HepG2 (cell line): ENCODE results near the gene ITCH.

Experiments used
- BRCA1 ChIP-seq: sonication (generic); formaldehyde crosslinking; IDR thresholded peaks from 2 replicates; pipeline ENCODE4 v1.4.0; 2020; ENCODE audit warnings: missing genetic modification reagents
- ERF ChIP-seq: IDR thresholded peaks from 2 replicates; pipeline ENCODE4 v1.6.1; 2018; ENCODE audit warnings: missing biosample characterization, missing genetic modification reagents
- MXD4 ChIP-seq: IDR thresholded peaks from 2 replicates; pipeline ENCODE4 v1.6.1; 2016; ENCODE audit warnings: mild to moderate bottlenecking, missing biosample characterization, missing genetic modification reagents
- POLR2A ChIP-seq, 2 experiments: IDR thresholded peaks; 2 replicates each; pipeline ENCODE4 v1.6.1; 2011; ENCODE audit warnings: low read depth in 2 of 2, low read length in 2 of 2, mild to moderate bottlenecking in 1 of 2, moderate library complexity in 1 of 2; ENCODE audit not compliant: insufficient read depth in 1 of 2
- ZNF776 ChIP-seq: sonication (generic); formaldehyde crosslinking; IDR thresholded peaks from 2 replicates; pipeline ENCODE4 v1.4.0; 2020; ENCODE audit warnings: mild to moderate bottlenecking, missing genetic modification reagents
- TF ChIP-seq, protein P1 (sequence below): sonication (generic); formaldehyde crosslinking; IDR thresholded peaks from 2 replicates; pipeline ENCODE4 v1.4.0; 2020; ENCODE audit warnings: missing genetic modification reagents, borderline replicate concordance

DNA sequence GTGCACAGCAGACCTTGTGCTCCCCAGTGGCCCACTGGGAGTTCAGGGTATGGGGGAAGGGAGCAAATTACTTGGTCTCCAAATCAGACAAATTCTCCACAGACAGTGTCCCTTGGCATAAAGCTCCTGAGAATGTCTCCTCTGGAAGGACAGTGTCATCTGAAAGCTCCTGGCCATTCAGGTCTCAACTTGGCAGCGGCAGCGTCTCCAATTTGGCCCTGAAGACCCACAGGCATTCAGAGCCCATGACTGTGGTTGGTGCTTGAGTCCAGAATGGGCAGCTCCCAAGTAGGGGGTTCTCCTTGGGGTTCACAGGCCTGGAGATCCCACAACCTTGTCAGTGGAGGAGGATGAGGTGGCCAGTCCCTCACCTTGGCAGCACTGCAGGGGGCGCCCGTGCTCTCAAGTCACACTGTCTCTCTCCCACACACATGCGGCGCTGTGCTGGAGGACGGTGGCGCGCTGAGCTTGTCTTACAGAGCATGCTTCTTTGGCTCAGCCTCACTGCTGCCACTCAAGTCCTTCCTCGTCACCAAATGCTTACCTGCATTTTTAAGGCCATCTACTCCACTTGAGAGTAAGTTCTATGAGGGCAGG lies 173.8 kb downstream of the ITCH start:
- no peak for TF ChIP-seq ZNF776 (CRISPR knock-in tag)
- no peak for TF ChIP-seq MXD4
- no peak for TF ChIP-seq ERF
- TF ChIP-seq POLR2A (IDR thresholded peaks at IDR 0.05; ENCODE audit: insufficient read depth in 1 of 2, low read depth in 2 of 2, low read length in 2 of 2): no peak
- TF ChIP-seq, protein P1, sequence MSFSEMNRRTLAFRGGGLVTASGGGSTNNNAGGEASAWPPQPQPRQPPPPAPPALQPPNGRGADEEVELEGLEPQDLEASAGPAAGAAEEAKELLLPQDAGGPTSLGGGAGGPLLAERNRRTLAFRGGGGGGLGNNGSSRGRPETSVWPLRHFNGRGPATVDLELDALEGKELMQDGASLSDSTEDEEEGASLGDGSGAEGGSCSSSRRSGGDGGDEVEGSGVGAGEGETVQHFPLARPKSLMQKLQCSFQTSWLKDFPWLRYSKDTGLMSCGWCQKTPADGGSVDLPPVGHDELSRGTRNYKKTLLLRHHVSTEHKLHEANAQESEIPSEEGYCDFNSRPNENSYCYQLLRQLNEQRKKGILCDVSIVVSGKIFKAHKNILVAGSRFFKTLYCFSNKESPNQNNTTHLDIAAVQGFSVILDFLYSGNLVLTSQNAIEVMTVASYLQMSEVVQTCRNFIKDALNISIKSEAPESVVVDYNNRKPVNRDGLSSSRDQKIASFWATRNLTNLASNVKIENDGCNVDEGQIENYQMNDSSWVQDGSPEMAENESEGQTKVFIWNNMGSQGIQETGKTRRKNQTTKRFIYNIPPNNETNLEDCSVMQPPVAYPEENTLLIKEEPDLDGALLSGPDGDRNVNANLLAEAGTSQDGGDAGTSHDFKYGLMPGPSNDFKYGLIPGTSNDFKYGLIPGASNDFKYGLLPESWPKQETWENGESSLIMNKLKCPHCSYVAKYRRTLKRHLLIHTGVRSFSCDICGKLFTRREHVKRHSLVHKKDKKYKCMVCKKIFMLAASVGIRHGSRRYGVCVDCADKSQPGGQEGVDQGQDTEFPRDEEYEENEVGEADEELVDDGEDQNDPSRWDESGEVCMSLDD (CRISPR knock-in tag): no peak
- no peak for TF ChIP-seq BRCA1
